Osteoblast (primary cell): ENCODE measurements around the gene ZFAND3. TPM values are rescaled to one million over a fixed set of nuclear protein-coding genes. Genes with fewer than 3 reads are reported as not detected.

ENCODE experiments used
- DNase-seq: peaks from one replicate; pipeline ENCODE4 v3.0.0; 2011; ENCODE audit warnings: low spot score, mixed read lengths; ENCODE audit not compliant: insufficient read length; ENCODE audit errors: missing footprints
- H2AFZ ChIP-seq: 2 replicates; pipeline ENCODE4 v1.6.0; 2011; ENCODE audit warnings: mild to moderate bottlenecking, low read length
- H3K27ac ChIP-seq: 2 replicates; pipeline ENCODE4 v1.5.1; 2011; ENCODE audit warnings: mild to moderate bottlenecking, low read depth, low read length, moderate library complexity
- H3K27me3 ChIP-seq: 2 replicates; pipeline ENCODE4 v1.6.0; 2012; ENCODE audit warnings: mild to moderate bottlenecking, control low read depth, inconsistent platforms, low read length, moderate library complexity; ENCODE audit not compliant: insufficient read depth
- H3K36me3 ChIP-seq: 2 replicates; pipeline ENCODE4 v1.5.1; 2011; ENCODE audit warnings: mild to moderate bottlenecking, low read length, control low read depth, moderate library complexity; ENCODE audit not compliant: insufficient read depth
- H3K4me1 ChIP-seq: 2 replicates; pipeline ENCODE4 v1.5.1; 2011; ENCODE audit warnings: mild to moderate bottlenecking, low read length, control low read depth, moderate library complexity; ENCODE audit not compliant: insufficient read depth
- H3K4me2 ChIP-seq: 2 replicates; pipeline ENCODE4 v1.6.0; 2011; ENCODE audit warnings: mild to moderate bottlenecking, low read length; ENCODE audit not compliant: insufficient read depth
- H3K4me3 ChIP-seq: fragments of 200-600 bp; sonication (generic); 3 replicates; pipeline ENCODE4 v1.5.1; 2012; ENCODE audit warnings: mild to moderate bottlenecking, low read length, inconsistent platforms; ENCODE audit not compliant: insufficient read depth
- H3K79me2 ChIP-seq: 2 replicates; pipeline ENCODE4 v1.6.0; 2012; ENCODE audit warnings: mild to moderate bottlenecking, low read length, control low read depth, inconsistent platforms; ENCODE audit not compliant: insufficient read depth
- H3K9me3 ChIP-seq: 2 replicates; pipeline ENCODE4 v1.5.1; 2011; ENCODE audit warnings: low read depth, low read length, control low read depth
- H4K20me1 ChIP-seq: 2 replicates; pipeline ENCODE4 v1.6.0; 2012; ENCODE audit warnings: mild to moderate bottlenecking, low read length, control low read depth; ENCODE audit not compliant: insufficient read depth
- total RNA-seq: library from RNA; depleted of rRNA; stranded (reverse); fragments of >200 nt; gene quantifications from 2 replicates; pipeline ENCODE4 v1.2.3, GENCODE V29; 2012
- TF ChIP-seq, protein P1 (sequence below): IDR thresholded peaks from 2 replicates; pipeline ENCODE4 v1.5.1; 2011; ENCODE audit warnings: mild to moderate bottlenecking, low read depth, low read length, moderate library complexity; ENCODE audit errors: extremely low read depth

The ZFAND3 gene
- total RNA-seq, 1 donor, result 27.1 TPM

DNA sequence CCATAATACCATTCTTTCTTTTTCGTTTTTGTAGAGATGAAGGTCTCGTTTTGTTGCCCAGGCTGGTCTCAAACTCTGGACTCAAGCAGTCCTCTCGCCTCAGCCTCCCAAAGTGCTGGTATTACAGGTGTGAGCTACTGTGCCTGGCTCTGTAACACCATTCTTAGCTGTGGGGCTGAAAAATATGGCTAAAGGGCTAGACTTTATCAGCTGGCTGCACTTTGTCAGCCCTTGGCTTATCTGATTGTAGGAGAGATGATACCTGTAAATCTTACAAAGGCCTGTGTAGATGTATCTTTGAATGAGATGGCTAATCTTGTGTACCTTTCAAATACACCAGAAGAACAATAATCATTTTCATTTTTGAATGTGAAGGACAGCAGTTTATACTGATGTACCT is 55.2 kb downstream of the ZFAND3 start:
- peaks cover 91% of the 10 kb centered on the region for H4K20me1 ChIP-seq
- peak; percentile 11 for DNase-seq
- no peak overlapping the region for H3K4me3 ChIP-seq
- H3K36me3 ChIP-seq, result no peaks in the 10 kb centered on the region
- no peak overlapping the region for H3K4me2 ChIP-seq
- no peaks in the 10 kb centered on the region for H3K9me3 ChIP-seq
- H3K27ac ChIP-seq, result no peak overlapping the region
- H3K79me2 ChIP-seq, result peaks cover 100% of the 10 kb centered on the region
- peaks cover 17% of the 10 kb centered on the region for H3K4me1 ChIP-seq
- H2AFZ ChIP-seq, result no peak overlapping the region
- TF ChIP-seq, protein P1, sequence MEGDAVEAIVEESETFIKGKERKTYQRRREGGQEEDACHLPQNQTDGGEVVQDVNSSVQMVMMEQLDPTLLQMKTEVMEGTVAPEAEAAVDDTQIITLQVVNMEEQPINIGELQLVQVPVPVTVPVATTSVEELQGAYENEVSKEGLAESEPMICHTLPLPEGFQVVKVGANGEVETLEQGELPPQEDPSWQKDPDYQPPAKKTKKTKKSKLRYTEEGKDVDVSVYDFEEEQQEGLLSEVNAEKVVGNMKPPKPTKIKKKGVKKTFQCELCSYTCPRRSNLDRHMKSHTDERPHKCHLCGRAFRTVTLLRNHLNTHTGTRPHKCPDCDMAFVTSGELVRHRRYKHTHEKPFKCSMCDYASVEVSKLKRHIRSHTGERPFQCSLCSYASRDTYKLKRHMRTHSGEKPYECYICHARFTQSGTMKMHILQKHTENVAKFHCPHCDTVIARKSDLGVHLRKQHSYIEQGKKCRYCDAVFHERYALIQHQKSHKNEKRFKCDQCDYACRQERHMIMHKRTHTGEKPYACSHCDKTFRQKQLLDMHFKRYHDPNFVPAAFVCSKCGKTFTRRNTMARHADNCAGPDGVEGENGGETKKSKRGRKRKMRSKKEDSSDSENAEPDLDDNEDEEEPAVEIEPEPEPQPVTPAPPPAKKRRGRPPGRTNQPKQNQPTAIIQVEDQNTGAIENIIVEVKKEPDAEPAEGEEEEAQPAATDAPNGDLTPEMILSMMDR, result no peak
- H3K27me3 ChIP-seq, result no peaks in the 10 kb centered on the region

DNA sequence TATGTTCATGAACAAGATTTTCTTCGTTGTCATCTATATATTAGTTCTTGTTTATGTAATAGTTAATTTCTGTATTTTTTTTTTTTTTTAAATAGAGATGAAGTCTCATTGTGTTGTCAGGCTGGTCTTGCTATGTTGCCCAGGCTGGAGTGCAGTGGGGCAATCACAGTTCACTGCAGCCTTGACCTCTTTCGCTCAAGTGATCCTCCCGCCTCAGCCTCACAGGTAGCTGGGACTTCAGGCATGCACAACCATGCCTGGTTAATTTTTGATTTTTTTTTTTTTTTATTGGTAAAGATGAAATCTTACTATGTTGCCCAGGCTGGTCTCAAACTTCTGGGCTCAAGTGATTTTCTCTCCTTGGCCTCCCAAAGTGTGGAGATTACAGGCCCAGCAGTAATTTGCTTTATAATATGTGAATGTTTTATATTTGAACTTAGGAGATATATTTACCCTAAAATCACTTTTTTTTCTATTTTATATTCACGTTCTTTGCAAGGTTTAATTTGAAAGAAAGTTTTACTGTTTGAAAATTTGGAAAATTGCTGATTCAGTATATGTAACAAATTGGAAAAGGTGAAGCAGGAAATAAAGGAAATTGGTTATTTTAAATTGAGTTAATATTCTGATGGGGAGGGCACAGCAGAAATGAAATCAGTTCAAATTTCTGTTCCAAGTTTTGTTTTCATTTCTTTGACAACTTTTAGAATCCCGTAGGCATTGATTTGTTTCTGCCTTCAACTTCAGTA is 56.2 kb downstream of the ZFAND3 start:
- DNase-seq, result no peak
- Histone ChIP-seq H3K4me1 (peaks cover 17% of the 10 kb centered on the region), H3K36me3 (no peaks in the 10 kb centered on the region), H3K9me3 (no peaks in the 10 kb centered on the region), H4K20me1 (peaks cover 89% of the 10 kb centered on the region), H2AFZ (no peak overlapping the region), H3K4me3 (no peak overlapping the region), H3K4me2 (no peak overlapping the region), H3K27ac (no peak overlapping the region), H3K79me2 (peaks cover 99% of the 10 kb centered on the region), H3K27me3 (no peaks in the 10 kb centered on the region)
- TF ChIP-seq, protein P1, result no peak

DNA sequence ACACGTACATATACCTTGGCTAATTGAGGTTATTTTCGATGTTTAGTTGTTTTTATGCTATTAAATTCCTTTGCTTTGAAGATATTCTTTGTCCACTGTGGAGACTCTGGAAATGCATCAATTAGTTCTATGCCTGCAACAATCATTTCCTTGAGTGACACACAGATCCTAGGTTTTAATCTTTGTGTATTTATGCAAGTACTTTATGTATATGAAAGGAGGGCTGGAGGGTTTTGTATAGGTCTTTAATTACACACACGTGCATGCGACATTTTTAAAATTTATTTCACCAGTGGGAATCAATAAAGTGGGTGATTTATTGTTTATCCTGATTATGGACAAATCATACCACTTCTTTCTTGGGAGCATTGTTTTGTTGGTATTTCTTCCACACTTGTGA is 57.3 kb downstream of the ZFAND3 start:
- peaks cover 97% of the 10 kb centered on the region for H3K79me2 ChIP-seq
- H2AFZ ChIP-seq, result no peak overlapping the region
- no peak for DNase-seq
- H4K20me1 ChIP-seq, result peaks cover 86% of the 10 kb centered on the region
- H3K4me2 ChIP-seq, result peak overlapping the region; percentile 2
- TF ChIP-seq, protein P1, result no peak
- H3K27ac ChIP-seq, result peak overlapping the region; percentile 15
- H3K4me1 ChIP-seq, result peaks cover 19% of the 10 kb centered on the region
- no peak overlapping the region for H3K4me3 ChIP-seq
- no peaks in the 10 kb centered on the region for H3K36me3 ChIP-seq
- H3K27me3 ChIP-seq, result no peaks in the 10 kb centered on the region
- H3K9me3 ChIP-seq, result no peaks in the 10 kb centered on the region

DNA sequence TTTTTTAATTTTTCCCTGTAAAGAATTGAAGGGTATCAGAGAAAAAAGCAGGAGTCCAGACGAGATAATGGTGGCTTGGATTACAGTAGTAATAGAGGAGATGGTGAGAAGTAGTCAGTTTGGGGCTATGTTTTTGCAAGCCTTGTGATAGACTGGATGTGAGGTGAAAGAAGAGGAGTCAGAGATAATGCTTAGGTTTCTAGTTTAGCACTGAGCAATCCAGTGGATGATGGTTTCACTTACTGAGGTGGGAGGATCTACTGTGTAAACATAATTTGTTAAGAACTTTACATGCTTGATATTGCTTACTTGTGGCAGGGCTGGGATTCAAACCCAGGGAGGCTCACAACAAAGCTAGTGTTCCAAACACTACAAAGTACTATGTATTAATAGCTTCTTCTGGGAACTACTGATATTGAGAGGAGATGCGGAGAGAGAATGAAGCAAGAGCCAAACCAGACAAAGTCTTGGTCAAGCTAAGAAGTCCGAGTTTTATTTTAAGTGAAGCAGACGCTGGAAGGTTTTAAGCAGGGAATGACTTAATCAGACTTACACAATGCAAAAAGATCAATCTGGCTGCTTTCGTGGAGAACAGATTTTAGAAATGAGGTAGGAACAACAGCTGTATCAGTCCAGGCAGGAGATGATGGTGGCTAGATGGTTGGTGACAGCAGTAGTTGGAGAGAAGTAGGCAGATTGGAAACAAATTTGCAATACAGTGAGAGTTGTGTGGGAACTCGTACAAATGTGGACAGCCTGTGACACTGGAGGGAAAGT is 58.0 kb downstream of the ZFAND3 start:
- DNase-seq, result peak; percentile 15
- TF ChIP-seq, protein P1, result no peak
- Histone ChIP-seq H3K36me3 (no peaks in the 10 kb centered on the region), H2AFZ (no peak overlapping the region), H3K4me3 (no peak overlapping the region), H3K27ac (peak overlapping the region; percentile 15), H3K79me2 (peaks cover 97% of the 10 kb centered on the region), H3K9me3 (no peaks in the 10 kb centered on the region), H3K27me3 (no peaks in the 10 kb centered on the region), H3K4me2 (peak overlapping the region; percentile 2), H4K20me1 (peaks cover 86% of the 10 kb centered on the region), H3K4me1 (peaks cover 26% of the 10 kb centered on the region)
